Measurements from ENCODE around the gene CFAP300. TPM values are rescaled to one million over a fixed set of nuclear protein-coding genes. Genes with fewer than 3 reads are reported as not detected.

CFAP300 gene
- total RNA-seq, 4 donors from 2014 or later: 1.4 to 23.3 (median 1.5) TPM

DNA sequence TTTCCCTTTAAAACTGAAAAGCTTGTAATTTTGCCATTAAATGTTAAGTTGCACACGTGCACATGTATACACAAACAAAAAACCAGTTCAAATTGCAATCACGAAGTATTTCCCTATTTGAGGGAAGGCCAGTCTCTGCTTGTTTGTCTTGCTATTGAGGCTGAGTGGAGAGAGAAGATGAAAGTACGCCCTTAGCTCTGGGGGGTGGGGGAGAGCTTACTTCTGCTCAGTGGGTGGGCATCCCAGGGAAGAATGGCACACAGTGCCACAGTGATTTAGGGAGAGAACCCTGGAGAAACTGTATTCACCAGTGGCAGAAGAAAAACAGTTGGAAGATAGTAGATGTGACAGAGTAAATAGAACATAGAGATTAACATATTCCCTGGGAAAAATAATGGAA lies 71.7 kb downstream of the CFAP300 start:
- 18 to 49% methylated on average over 2 to 3 of the region's 3 CpGs for whole genome bisulfite sequencing, 2 donors (ENCODE audit: low coverage in 1 of 2)
- Histone ChIP-seq H3K36me3 (peaks cover 0 to under 1% of the 10 kb centered on the region in 2 donors), H3K4me1 (peaks cover 8 to 80% (median 19%) of the 10 kb centered on the region in 3 donors), H3K27ac (no peak overlapping the region), H3K27me3 (no peaks in the 10 kb centered on the region), H3K9me3 (no peaks in the 10 kb centered on the region), H3K4me3 (no peak overlapping the region)
- TF ChIP-seq POLR2A (IDR thresholded peaks at IDR 0.05): no peak
- no peak for TF ChIP-seq EP300 (IDR thresholded peaks at IDR 0.05)
- TF ChIP-seq POLR2AphosphoS5 (IDR thresholded peaks at IDR 0.05): no peak
- TF ChIP-seq CTCF (IDR thresholded peaks at IDR 0.05): no peak
- ATAC-seq: no peak

GRCh38 chr11:102119997-102120396 lies 72.8 kb downstream of the CFAP300 start:
- 22 to 25% methylated on average over 4 of the region's 4 CpGs for WGBS, 2 donors (ENCODE audit: low coverage in 1 of 2)
- ATAC-seq: no peak
- no peak for TF ChIP-seq CTCF (IDR thresholded peaks at IDR 0.05)
- TF ChIP-seq POLR2AphosphoS5 (IDR thresholded peaks at IDR 0.05): no peak
- no peak for TF ChIP-seq POLR2A (IDR thresholded peaks at IDR 0.05)
- no peak for TF ChIP-seq EP300 (IDR thresholded peaks at IDR 0.05)
- H3K36me3 ChIP-seq: peaks cover 0 to 4% of the 10 kb centered on the region in 2 donors
- no peak overlapping the region for H3K27ac ChIP-seq
- H3K9me3 ChIP-seq: no peaks in the 10 kb centered on the region
- peaks cover 8 to 71% (median 19%) of the 10 kb centered on the region in 3 donors for H3K4me1 ChIP-seq
- H3K4me3 ChIP-seq: no peak overlapping the region
- no peaks in the 10 kb centered on the region for H3K27me3 ChIP-seq

DNA sequence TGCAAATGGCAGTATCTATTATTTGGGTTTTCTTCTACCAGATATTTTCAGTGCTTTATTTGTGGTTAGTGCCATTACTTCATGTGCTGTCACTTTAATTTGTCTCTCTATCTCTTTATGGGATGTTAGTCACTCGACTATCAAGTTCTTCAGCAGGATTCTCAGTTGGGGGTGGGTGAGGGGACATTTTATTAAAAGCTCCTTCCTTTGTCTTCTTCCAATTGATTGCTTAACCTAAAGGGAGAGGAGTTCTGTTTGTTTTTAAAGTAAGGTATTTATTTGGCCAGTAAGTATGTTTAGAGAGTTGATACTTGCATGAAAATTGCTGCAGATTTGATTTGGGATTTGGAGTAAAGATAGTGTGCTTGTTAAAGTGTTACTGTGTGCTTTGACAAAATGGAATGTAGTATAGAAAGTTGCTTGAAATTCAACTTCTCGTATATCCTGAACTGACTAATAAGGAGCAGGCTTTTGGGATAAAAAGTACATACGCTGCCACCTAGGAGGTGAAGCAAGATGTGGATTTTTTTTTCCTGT lies 73.3 kb downstream of the CFAP300 start:
- TF ChIP-seq CTCF (IDR thresholded peaks at IDR 0.05) (no peak), POLR2A (IDR thresholded peaks at IDR 0.05) (no peak), POLR2AphosphoS5 (IDR thresholded peaks at IDR 0.05) (no peak), EP300 (IDR thresholded peaks at IDR 0.05) (no peak)
- Histone ChIP-seq H3K9me3 (no peaks in the 10 kb centered on the region), H3K27ac (no peak overlapping the region), H3K36me3 (peaks cover 0 to 4% of the 10 kb centered on the region in 2 donors), H3K4me3 (no peak overlapping the region), H3K27me3 (no peaks in the 10 kb centered on the region), H3K4me1 (peaks cover 8 to 71% (median 19%) of the 10 kb centered on the region in 3 donors)
- WGBS, 2 donors (ENCODE audit: low coverage in 1 of 2): 42 to 53% methylated on average over 2 to 3 of the region's 3 CpGs
- no peak for ATAC-seq

- Histone ChIP-seq H3K4me1 (peaks cover 8 to 67% (median 16%) of the 10 kb centered on the region in 3 donors), H3K36me3 (peaks cover 0 to 4% of the 10 kb centered on the region in 2 donors), H3K9me3 (no peaks in the 10 kb centered on the region), H3K27me3 (no peaks in the 10 kb centered on the region), H3K4me3 (no peak overlapping the region), H3K27ac (no peak overlapping the region)
- TF ChIP-seq POLR2A (IDR thresholded peaks at IDR 0.05): no peak
- TF ChIP-seq CTCF (IDR thresholded peaks at IDR 0.05): no peak
- no peak for TF ChIP-seq EP300 (IDR thresholded peaks at IDR 0.05)
- TF ChIP-seq POLR2AphosphoS5 (IDR thresholded peaks at IDR 0.05): no peak
- WGBS, 2 donors (ENCODE audit: low coverage in 1 of 2): 90 to 100% methylated on average over 2 of the region's 2 CpGs
- no peak for ATAC-seq
Measured at GRCh38 chr11:102121329-102121728, 74.1 kb downstream of the CFAP300 start.

Small RNA genes lying within 50 kb of the gene (small RNA-seq; reads per million reads assigned to genes)
- 0 reads per million in 4 donors for gene RNA5SP535

Other genes with a start within 250 kb of the CFAP300 start
- gene CEP126, start 132.4 kb upstream of the CFAP300 start, total RNA-seq: 10 to 100 TPM in 2 of 4 donors, 1 to 10 TPM in 2; 4.3 to 11.7 (median 9.6) TPM
- gene ANGPTL5, start 130.9 kb upstream of the CFAP300 start, total RNA-seq: under 1 TPM in 3 of 4 donors, not detected in 1; 0.12 to 0.62 (median 0.57) TPM
- 100 to 1,000 TPM; 192 to 323 (median 278) TPM for gene YAP1, start 63.0 kb downstream of the CFAP300 start, total RNA-seq